H9 (cell line): Measurements from ENCODE around the gene MAGEB17. TPM values are rescaled to one million over a fixed set of nuclear protein-coding genes. Genes with fewer than 3 reads are reported as not detected.

Experiments used
- DNase-seq: peaks from one replicate; pipeline ENCODE4 v3.0.0-alpha.2; 2017
- H2AFZ ChIP-seq: one replicate; pipeline ENCODE4 v1.6.1; 2013; ENCODE audit warnings: mild to moderate bottlenecking, low read length, control low read depth, moderate library complexity
- H2AK5ac ChIP-seq: 2 replicates; pipeline ENCODE4 v1.6.1; 2013; ENCODE audit warnings: low read length, control low read depth, mixed read lengths; ENCODE audit not compliant: insufficient read length
- H2BK120ac ChIP-seq: one replicate; pipeline ENCODE4 v1.6.1; 2013; ENCODE audit warnings: low read depth, mild to moderate bottlenecking, low read length, control low read depth, inconsistent platforms; ENCODE audit not compliant: poor library complexity, severe bottlenecking
- H2BK12ac ChIP-seq: 2 replicates; pipeline ENCODE4 v1.6.1; 2013; ENCODE audit warnings: low read length, control low read depth, mixed read lengths, low read depth; ENCODE audit not compliant: insufficient read length
- H2BK15ac ChIP-seq: 2 replicates; pipeline ENCODE4 v1.6.1; 2013; ENCODE audit warnings: low read depth, low read length, control low read depth
- H2BK20ac ChIP-seq: one replicate; pipeline ENCODE4 v1.6.1; 2013; ENCODE audit warnings: low read depth, mild to moderate bottlenecking, low read length, control low read depth, inconsistent platforms; ENCODE audit not compliant: poor library complexity, severe bottlenecking
- H2BK5ac ChIP-seq: 2 replicates; pipeline ENCODE4 v1.6.1; 2013; ENCODE audit warnings: low read length, control low read depth, mixed read lengths; ENCODE audit not compliant: insufficient read length
- H3K14ac ChIP-seq: 2 replicates; pipeline ENCODE4 v1.6.1; 2013; ENCODE audit warnings: low read length, control low read depth; ENCODE audit not compliant: insufficient read depth
- H3K18ac ChIP-seq: 2 replicates; pipeline ENCODE4 v1.6.1; 2013; ENCODE audit warnings: low read depth, mild to moderate bottlenecking, mixed read lengths, low read length, control low read depth; ENCODE audit not compliant: insufficient read length
- H3K23ac ChIP-seq: 2 replicates; pipeline ENCODE4 v1.6.1; 2013; ENCODE audit warnings: low read length, control low read depth, mixed read lengths, low read depth; ENCODE audit not compliant: insufficient read length
- H3K23me2 ChIP-seq: 2 replicates; pipeline ENCODE4 v1.6.1; 2013; ENCODE audit warnings: low read depth, mild to moderate bottlenecking, mixed read lengths, low read length, control low read depth; ENCODE audit not compliant: insufficient read length, poor library complexity, severe bottlenecking
- H3K27ac ChIP-seq: 2 replicates; pipeline ENCODE4 v1.5.1; 2013; ENCODE audit warnings: low read length, control low read depth, mixed read lengths, low read depth; ENCODE audit not compliant: insufficient read length
- H3K27me3 ChIP-seq: 2 replicates; pipeline ENCODE4 v1.6.1; 2013; ENCODE audit warnings: low read length, control low read depth, inconsistent platforms; ENCODE audit not compliant: insufficient read depth
- H3K4ac ChIP-seq: 2 replicates; pipeline ENCODE4 v1.6.1; 2013; ENCODE audit warnings: low read depth, mild to moderate bottlenecking, control low read depth, inconsistent platforms, low read length, moderate library complexity
- H3K4me1 ChIP-seq: 2 replicates; pipeline ENCODE4 v1.6.1; 2013; ENCODE audit warnings: low read length, control low read depth, inconsistent platforms; ENCODE audit not compliant: insufficient read depth
- H3K4me2 ChIP-seq: 2 replicates; pipeline ENCODE4 v1.6.1; 2013; ENCODE audit warnings: low read length, control low read depth, mixed read lengths; ENCODE audit not compliant: insufficient read length, insufficient read depth
- H3K56ac ChIP-seq: 2 replicates; pipeline ENCODE4 v1.6.1; 2013; ENCODE audit warnings: low read depth, mild to moderate bottlenecking, mixed read lengths, low read length, control low read depth; ENCODE audit not compliant: insufficient read length
- H3K79me1 ChIP-seq: 2 replicates; pipeline ENCODE4 v1.6.1; 2013; ENCODE audit warnings: low read depth, mild to moderate bottlenecking, moderate library complexity, low read length, control low read depth, inconsistent platforms; ENCODE audit not compliant: insufficient read depth, poor library complexity, severe bottlenecking
- H3K79me2 ChIP-seq: 2 replicates; pipeline ENCODE4 v1.6.1; 2013; ENCODE audit warnings: low read length, control low read depth, inconsistent platforms; ENCODE audit not compliant: insufficient read depth
- H3K9ac ChIP-seq: 2 replicates; pipeline ENCODE4 v1.6.1; 2013; ENCODE audit warnings: low read length, control low read depth, mixed read lengths; ENCODE audit not compliant: insufficient read length; ENCODE audit errors: extremely low read depth
- H3K9me3 ChIP-seq: one replicate; pipeline ENCODE4 v1.6.1; 2013; ENCODE audit warnings: low read depth, low read length, inconsistent platforms; ENCODE audit not compliant: control insufficient read depth
- H3T11ph ChIP-seq: one replicate; pipeline ENCODE4 v1.6.1; 2013; ENCODE audit warnings: mild to moderate bottlenecking, low read length, control low read depth, inconsistent platforms
- H4K20me1 ChIP-seq: one replicate; pipeline ENCODE4 v1.6.1; 2013; ENCODE audit not compliant: control insufficient read depth, insufficient read length, insufficient read depth
- H4K5ac ChIP-seq: 2 replicates; pipeline ENCODE4 v1.6.1; 2013; ENCODE audit warnings: low read depth, mild to moderate bottlenecking, mixed read lengths, low read length, control low read depth; ENCODE audit not compliant: insufficient read length
- H4K8ac ChIP-seq: replicated peaks from 2 replicates; pipeline ENCODE4 v1.6.1; 2013; ENCODE audit warnings: low read length, control low read depth, mixed read lengths, low read depth; ENCODE audit not compliant: insufficient read length
- H4K91ac ChIP-seq: 2 replicates; pipeline ENCODE4 v1.6.1; 2013; ENCODE audit warnings: low read depth, mild to moderate bottlenecking, moderate library complexity, mixed read lengths, low read length, control low read depth; ENCODE audit not compliant: insufficient read length
- H3K27ac Mint-ChIP-seq, 3 experiments: 2 replicates in 2 of 3; 3 replicates in 1 of 3; pipeline ENCODE4 v1.8.0; 2020 to 2021; ENCODE audit warnings: mixed read lengths in 3 of 3, mild to moderate bottlenecking in 1 of 3, moderate library complexity in 1 of 3
- H3K27me3 Mint-ChIP-seq: 2 replicates; pipeline ENCODE4 v1.8.0; 2021; ENCODE audit warnings: low read depth, mild to moderate bottlenecking, moderate library complexity, mixed read lengths
- H3K36me3 Mint-ChIP-seq, 3 experiments: 2 replicates in 2 of 3; 3 replicates in 1 of 3; pipeline ENCODE4 v1.8.0; 2020 to 2021; ENCODE audit warnings: low read depth in 3 of 3, mixed read lengths in 3 of 3; ENCODE audit not compliant: insufficient read depth in 1 of 3
- H3K4me1 Mint-ChIP-seq, 2 experiments: 2 replicates each; pipeline ENCODE4 v1.8.0; 2020; ENCODE audit warnings: mixed read lengths in 2 of 2
- H3K4me3 Mint-ChIP-seq, 2 experiments: 2 replicates in 1 of 2; 3 replicates in 1 of 2; pipeline ENCODE4 v1.8.0; 2020 to 2021; ENCODE audit warnings: mild to moderate bottlenecking in 2 of 2, mixed read lengths in 2 of 2, moderate library complexity in 1 of 2
- H3K9me3 Mint-ChIP-seq, 2 experiments: 2 replicates in 1 of 2; 3 replicates in 1 of 2; pipeline ENCODE4 v1.8.0; 2020; ENCODE audit warnings: mild to moderate bottlenecking in 2 of 2, mixed read lengths in 2 of 2, moderate library complexity in 1 of 2
- CTCF ChIP-seq: fragments of 200-600 bp; sonication (generic); conservative IDR thresholded peaks from 3 replicates; pipeline ENCODE4 v1.8.0; 2021; ENCODE audit warnings: antibody characterized with exemption, mild to moderate bottlenecking
- WGBS: extraction: QIAGEN DNeasy Blood & Tissue Kit; methylation state at CpG from one replicate; pipeline ENCODE4 v1.1.7; 2013; ENCODE audit warnings: missing lambda C conversion rate, low lambda C conversion rate, mixed read lengths; ENCODE audit not compliant: insufficient read length; ENCODE audit errors: extremely low coverage; 5-methylcytosine and 5-hydroxymethylcytosine counted together
- total RNA-seq: library from RNA; stranded (reverse); gene quantifications from 2 replicates; pipeline ENCODE4 v1.2.1, GENCODE V29; 2021

MAGEB17 gene
- total RNA-seq, 1 experiment from 2014 or later, result 0.74 TPM

DNA sequence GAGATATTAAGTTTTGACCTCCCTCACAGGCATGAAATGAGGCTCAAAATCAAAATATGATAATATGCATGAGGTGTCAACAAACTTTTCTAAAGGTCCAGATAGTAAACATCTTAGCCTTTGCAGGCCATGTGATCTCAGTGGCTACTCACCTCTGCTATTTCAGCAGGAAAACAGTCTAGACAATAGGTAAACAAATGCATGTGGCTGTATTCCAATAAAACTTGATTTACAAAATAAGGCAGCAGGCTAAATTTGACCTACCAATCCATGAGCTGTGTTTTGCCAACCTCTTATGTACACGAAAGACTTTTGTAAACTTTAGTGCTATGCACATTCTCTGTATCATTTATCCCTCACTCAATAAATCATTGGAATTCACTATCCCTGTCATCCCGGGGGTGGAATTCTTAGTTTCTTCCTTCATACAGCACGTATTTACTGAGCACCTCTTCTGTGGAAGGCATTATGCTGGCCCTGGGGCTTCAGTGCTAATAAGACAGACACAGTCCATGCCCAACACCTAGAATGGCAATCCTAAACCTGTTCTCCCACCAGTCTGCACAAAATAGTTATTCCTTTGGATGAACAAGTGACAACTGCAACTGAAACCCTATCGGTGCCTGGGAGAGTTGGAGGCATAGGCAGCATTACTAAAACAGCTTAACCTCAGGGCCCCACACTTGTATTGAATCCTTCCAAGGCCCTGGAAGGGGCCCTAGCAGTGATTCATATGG lies 19.9 kb downstream of the MAGEB17 start:
- H4K8ac ChIP-seq, result no peak overlapping the region
- H3K9ac ChIP-seq, result no peak overlapping the region
- no peaks in the 10 kb centered on the region for H3K27me3 ChIP-seq
- H3K4me2 ChIP-seq, result peak overlapping the region; percentile 19
- no peak overlapping the region for H2BK120ac ChIP-seq
- H4K20me1 ChIP-seq, result no peaks in the 10 kb centered on the region
- H3T11ph ChIP-seq, result no peak overlapping the region
- no peak overlapping the region for H2BK5ac ChIP-seq
- H2BK20ac ChIP-seq, result no peak overlapping the region
- H3K27ac ChIP-seq, result peak overlapping the region; percentile 96
- Mint-ChIP-seq H3K27me3 (no peaks in the 10 kb centered on the region; the same call in 1 of the 2 replicates), H3K4me3 (peak overlapping the region in 1 of 2 experiments; percentile 11; a peak in 2 of 5 replicates), H3K4me1 (peaks cover 61 to 79% of the 10 kb centered on the region in 2 experiments), H3K36me3 (peaks cover 13 to 16% (median 15%) of the 10 kb centered on the region in 3 experiments), H3K9me3 (peaks cover 6 to 18% of the 10 kb centered on the region in 2 experiments), H3K27ac (peak overlapping the region; percentile 89 to 97 (median 97))
- no peak for DNase-seq
- no peak overlapping the region for H2BK12ac ChIP-seq
- peaks cover 21% of the 10 kb centered on the region for H3K4me1 ChIP-seq
- H3K14ac ChIP-seq, result no peak overlapping the region
- H3K79me2 ChIP-seq, result no peaks in the 10 kb centered on the region
- no peaks in the 10 kb centered on the region for H3K79me1 ChIP-seq
- no peak for TF ChIP-seq CTCF
- H3K23me2 ChIP-seq, result no peaks in the 10 kb centered on the region
- no peak overlapping the region for H2AFZ ChIP-seq
- no peak overlapping the region for H2BK15ac ChIP-seq
- H3K18ac ChIP-seq, result no peak overlapping the region
- no peak overlapping the region for H4K5ac ChIP-seq
- no CpG with 5 or more reads among the region's 4 CpGs for WGBS
- no peak overlapping the region for H3K23ac ChIP-seq
- H3K9me3 ChIP-seq, result no peaks in the 10 kb centered on the region
- H4K91ac ChIP-seq, result no peak overlapping the region
- no peak overlapping the region for H2AK5ac ChIP-seq
- H3K4ac ChIP-seq, result no peak overlapping the region
- H3K56ac ChIP-seq, result no peak overlapping the region
